LNCAP (cell line): ENCODE data around the gene PITPNM3.

ENCODE experiments used
- TF ChIP-seq, protein P1 (sequence below): fragments of 450-650 bp; IDR thresholded peaks from 2 replicates; pipeline ENCODE4 v1.5.1; 2017; ENCODE audit warnings: mild to moderate bottlenecking

Gene PITPNM3

GRCh38 chr17:6476810-6477179, 79.6 kb downstream of the PITPNM3 start:
- TF ChIP-seq, protein P1, sequence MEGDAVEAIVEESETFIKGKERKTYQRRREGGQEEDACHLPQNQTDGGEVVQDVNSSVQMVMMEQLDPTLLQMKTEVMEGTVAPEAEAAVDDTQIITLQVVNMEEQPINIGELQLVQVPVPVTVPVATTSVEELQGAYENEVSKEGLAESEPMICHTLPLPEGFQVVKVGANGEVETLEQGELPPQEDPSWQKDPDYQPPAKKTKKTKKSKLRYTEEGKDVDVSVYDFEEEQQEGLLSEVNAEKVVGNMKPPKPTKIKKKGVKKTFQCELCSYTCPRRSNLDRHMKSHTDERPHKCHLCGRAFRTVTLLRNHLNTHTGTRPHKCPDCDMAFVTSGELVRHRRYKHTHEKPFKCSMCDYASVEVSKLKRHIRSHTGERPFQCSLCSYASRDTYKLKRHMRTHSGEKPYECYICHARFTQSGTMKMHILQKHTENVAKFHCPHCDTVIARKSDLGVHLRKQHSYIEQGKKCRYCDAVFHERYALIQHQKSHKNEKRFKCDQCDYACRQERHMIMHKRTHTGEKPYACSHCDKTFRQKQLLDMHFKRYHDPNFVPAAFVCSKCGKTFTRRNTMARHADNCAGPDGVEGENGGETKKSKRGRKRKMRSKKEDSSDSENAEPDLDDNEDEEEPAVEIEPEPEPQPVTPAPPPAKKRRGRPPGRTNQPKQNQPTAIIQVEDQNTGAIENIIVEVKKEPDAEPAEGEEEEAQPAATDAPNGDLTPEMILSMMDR, result no peak

GRCh38 chr17:6476076-6476809, 80.1 kb downstream of the PITPNM3 start:
- TF ChIP-seq, protein P1, result no peak

GRCh38 chr17:6475411-6475810, 80.9 kb downstream of the PITPNM3 start:
- TF ChIP-seq, protein P1, result no peak

- TF ChIP-seq, protein P1, result no peak
Measured at GRCh38 chr17:6474906-6475305, 81.4 kb downstream of the PITPNM3 start.

- TF ChIP-seq, protein P1, result no peak
Measured at GRCh38 chr17:6474376-6474775, 82.0 kb downstream of the PITPNM3 start.

DNA sequence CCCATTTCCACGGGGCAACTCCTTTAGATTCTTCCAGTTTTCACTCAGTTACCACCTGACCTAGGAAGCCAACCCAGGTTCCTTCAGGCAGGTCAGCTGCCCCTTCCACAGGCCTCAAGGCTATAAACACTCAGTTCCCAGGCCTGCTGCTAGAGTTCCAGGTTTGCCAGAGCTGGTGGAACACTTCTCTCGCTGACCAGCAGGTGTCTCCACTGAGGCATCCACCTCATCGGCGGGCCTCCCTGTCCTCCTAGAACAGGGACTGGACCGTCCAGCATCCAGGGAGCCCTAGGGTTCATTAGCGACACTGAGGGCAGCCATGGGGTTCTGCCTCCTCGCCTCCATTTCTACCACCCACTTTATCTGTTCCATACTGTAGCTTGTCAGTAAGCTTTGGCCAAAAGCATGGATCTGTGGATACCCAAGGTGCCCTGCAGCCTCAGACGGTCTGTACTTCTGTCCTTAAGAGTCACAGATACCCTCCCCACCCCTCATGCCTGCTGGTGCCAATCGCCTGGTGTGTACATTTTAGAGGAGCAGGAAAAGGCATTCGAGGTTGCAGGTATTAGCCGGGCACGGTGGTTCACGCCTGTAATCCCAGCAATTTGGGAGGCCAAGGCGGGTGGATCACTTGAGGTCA, 83.1 kb downstream of the PITPNM3 start:
- TF ChIP-seq, protein P1, result peak; percentile 92

DNA sequence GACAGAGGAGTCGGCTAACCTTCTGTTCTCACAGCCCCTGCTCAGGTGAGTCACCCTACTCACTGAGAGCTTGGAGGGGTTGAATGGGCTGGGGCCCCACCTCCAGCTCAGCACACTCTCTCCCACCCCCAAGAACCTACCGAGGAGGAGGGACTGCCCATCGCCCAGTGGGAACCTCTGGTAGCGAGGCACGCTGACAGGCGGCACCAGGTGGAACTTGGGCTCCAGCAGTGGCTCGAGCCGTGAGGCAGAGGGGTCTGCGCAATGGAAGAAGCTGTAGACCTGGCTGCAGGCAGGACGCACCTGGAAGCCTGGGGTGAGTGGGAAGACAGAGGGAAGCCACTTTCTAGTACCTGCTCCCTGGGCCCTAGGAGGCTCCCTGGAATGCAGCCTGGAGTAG, 83.8 kb downstream of the PITPNM3 start:
- TF ChIP-seq, protein P1, result no peak
